ENCODE results near the gene GABRR2.

GABRR2 gene

GRCh38 chr6:89221129-89221528 lies 94.0 kb downstream of the GABRR2 start:
- POLR2A ChIA-PET = no interaction called here
- DNase-seq (ENCODE audit: extremely low spot score) = no peak
- CTCF ChIA-PET = no interaction called here
- no peak for TF ChIP-seq HDGF (IDR thresholded peaks at IDR 0.05; ENCODE audit: borderline replicate concordance)
- TF ChIP-seq PKNOX1 (IDR thresholded peaks at IDR 0.05) = no peak
- TF ChIP-seq FOXK2 (IDR thresholded peaks at IDR 0.05) = no peak
- no peak for TF ChIP-seq LEF1 (IDR thresholded peaks at IDR 0.05; ENCODE audit: borderline replicate concordance)
- TF ChIP-seq ZNF384 (IDR thresholded peaks at IDR 0.05) = no peak
- TF ChIP-seq TARDBP (IDR thresholded peaks at IDR 0.05) = no peak
- no peak for TF ChIP-seq FOXA1 (IDR thresholded peaks at IDR 0.05)
- TF ChIP-seq CTBP1 (IDR thresholded peaks at IDR 0.05; ENCODE audit: borderline replicate concordance) = no peak
- no peak for TF ChIP-seq FOXM1 (IDR thresholded peaks at IDR 0.05; ENCODE audit: borderline replicate concordance)
- TF ChIP-seq ARNT (IDR thresholded peaks at IDR 0.05) = no peak
- TF ChIP-seq SP1 (IDR thresholded peaks at IDR 0.05) = no peak
- no peak for TF ChIP-seq NFRKB (IDR thresholded peaks at IDR 0.05)

GRCh38 chr6:89217299-89217910 lies 97.7 kb downstream of the GABRR2 start, which contains the start of gene GABRR1:
Gene GABRR1 (minus strand): TSS chr6:89217358. CDS start chr6:89217322, 36 bp downstream.
- CTCF ChIA-PET = interaction anchor here (1.4 kb wide), 1 partner anchor 96 kb away, joined by 3 read pairs; no protein-coding TSS in a partner anchor
- TF ChIP-seq PKNOX1 (IDR thresholded peaks at IDR 0.05) = peak; percentile 45; the same call in 1 of the 2 replicates
- TF ChIP-seq ZNF384 (IDR thresholded peaks at IDR 0.05) = no peak
- POLR2A ChIA-PET = interaction anchor here (1.2 kb wide), 1 partner anchor 198 kb away, joined by 3 read pairs; no protein-coding TSS in a partner anchor
- DNase-seq (ENCODE audit: extremely low spot score) = no peak

- no peak for DNase-seq (ENCODE audit: extremely low spot score)
- POLR2A ChIA-PET = no interaction called here
- no peak for TF ChIP-seq ZNF384 (IDR thresholded peaks at IDR 0.05)
- no peak for TF ChIP-seq PKNOX1 (IDR thresholded peaks at IDR 0.05)
- TF ChIP-seq SUZ12 (IDR thresholded peaks at IDR 0.05) = no peak
- TF ChIP-seq NFRKB (IDR thresholded peaks at IDR 0.05) = no peak
- TF ChIP-seq FOXA1 (IDR thresholded peaks at IDR 0.05) = no peak
- no peak for TF ChIP-seq BHLHE40 (IDR thresholded peaks at IDR 0.05; ENCODE audit: borderline replicate concordance)
- no peak for TF ChIP-seq ARNT (IDR thresholded peaks at IDR 0.05)
- TF ChIP-seq CTBP1 (IDR thresholded peaks at IDR 0.05; ENCODE audit: borderline replicate concordance) = no peak
- CTCF ChIA-PET = no interaction called here
These were observed 98.7 kb downstream of the GABRR2 start for GRCh38 chr6:89216411-89216810.

- TF ChIP-seq NFRKB (IDR thresholded peaks at IDR 0.05) (no peak), ARNT (IDR thresholded peaks at IDR 0.05) (no peak), L3MBTL2 (conservative IDR thresholded peaks at IDR 0.05) (no peak), FOXA1 (IDR thresholded peaks at IDR 0.05) (no peak), BHLHE40 (IDR thresholded peaks at IDR 0.05; ENCODE audit: borderline replicate concordance) (no peak), ZNF384 (IDR thresholded peaks at IDR 0.05) (no peak), SUZ12 (IDR thresholded peaks at IDR 0.05) (no peak), CTBP1 (IDR thresholded peaks at IDR 0.05; ENCODE audit: borderline replicate concordance) (no peak), FOXK2 (IDR thresholded peaks at IDR 0.05) (no peak)
- DNase-seq (ENCODE audit: extremely low spot score) = no peak
- POLR2A ChIA-PET = no interaction called here
- CTCF ChIA-PET = no interaction called here
These were observed 99.7 kb downstream of the GABRR2 start for GRCh38 chr6:89215391-89215790.

GRCh38 chr6:89214197-89214596 lies 100.9 kb downstream of the GABRR2 start:
- TF ChIP-seq L3MBTL2 (conservative IDR thresholded peaks at IDR 0.05) (no peak), ARNT (IDR thresholded peaks at IDR 0.05) (no peak), SP1 (IDR thresholded peaks at IDR 0.05) (no peak), HDGF (IDR thresholded peaks at IDR 0.05; ENCODE audit: borderline replicate concordance) (no peak), FOXM1 (IDR thresholded peaks at IDR 0.05; ENCODE audit: borderline replicate concordance) (no peak), PKNOX1 (IDR thresholded peaks at IDR 0.05) (no peak), ELF4 (IDR thresholded peaks at IDR 0.05) (no peak), BHLHE40 (IDR thresholded peaks at IDR 0.05; ENCODE audit: borderline replicate concordance) (no peak), CTBP1 (IDR thresholded peaks at IDR 0.05; ENCODE audit: borderline replicate concordance) (no peak), SUZ12 (IDR thresholded peaks at IDR 0.05) (no peak), TARDBP (IDR thresholded peaks at IDR 0.05) (no peak), FOXA1 (IDR thresholded peaks at IDR 0.05) (no peak), LEF1 (IDR thresholded peaks at IDR 0.05; ENCODE audit: borderline replicate concordance) (no peak), NFRKB (IDR thresholded peaks at IDR 0.05) (no peak), ZNF384 (IDR thresholded peaks at IDR 0.05) (no peak), FOXK2 (IDR thresholded peaks at IDR 0.05) (no peak)
- no peak for DNase-seq (ENCODE audit: extremely low spot score)
- ChIA-PET POLR2A (no interaction called here), CTCF (no interaction called here)

- CTCF ChIA-PET = interaction anchor here (0.7 kb wide), 1 partner anchor 229 kb away, joined by 6 read pairs; no protein-coding TSS in a partner anchor
- POLR2A ChIA-PET = interaction anchor here (1.3 kb wide), 1 partner anchor 12 kb away, joined by 3 read pairs; no protein-coding TSS in a partner anchor
These were observed 102.6 kb downstream of the GABRR2 start for GRCh38 chr6:89212472-89212871.

More at GRCh38 chr6:89212472-89212871, 102.6 kb downstream of the GABRR2 start:
- no peak for TF ChIP-seq NFRKB (IDR thresholded peaks at IDR 0.05)
- TF ChIP-seq ELF4 (IDR thresholded peaks at IDR 0.05) = no peak
- no peak for TF ChIP-seq ZNF384 (IDR thresholded peaks at IDR 0.05)
- TF ChIP-seq PKNOX1 (IDR thresholded peaks at IDR 0.05) = no peak
- no peak for TF ChIP-seq CTBP1 (IDR thresholded peaks at IDR 0.05; ENCODE audit: borderline replicate concordance)
- TF ChIP-seq FOXK2 (IDR thresholded peaks at IDR 0.05) = no peak
- no peak for TF ChIP-seq SUZ12 (IDR thresholded peaks at IDR 0.05)
- TF ChIP-seq ARNT (IDR thresholded peaks at IDR 0.05) = no peak
- no peak for TF ChIP-seq FOXM1 (IDR thresholded peaks at IDR 0.05; ENCODE audit: borderline replicate concordance)
- no peak for DNase-seq (ENCODE audit: extremely low spot score)

Data from HEK293T (cell line).